Neural cell (in vitro differentiated cells): ENCODE measurements around the gene UBE2E3.

Experiments used
- CTCF ChIP-seq: fragments of 450-650 bp; IDR thresholded peaks from 2 replicates; pipeline ENCODE4 v1.5.1; 2014; ENCODE audit warnings: antibody characterized with exemption, mild to moderate bottlenecking, moderate library complexity; ENCODE audit not compliant: poor library complexity, severe bottlenecking
- EZH2 ChIP-seq: fragments of 200-600, 300-800 bp; shearing (Covaris generic), sonication (generic); IDR thresholded peaks from 2 replicates; pipeline ENCODE4 v1.6.1; 2014; ENCODE audit warnings: antibody characterized with exemption, low read length, borderline replicate concordance, mild to moderate bottlenecking; ENCODE audit not compliant: insufficient read depth, poor library complexity, severe bottlenecking
- MXI1 ChIP-seq: fragments of 450-650 bp; conservative IDR thresholded peaks from 2 replicates; pipeline ENCODE4 v1.6.1; 2014; ENCODE audit warnings: antibody characterized with exemption, mild to moderate bottlenecking; ENCODE audit not compliant: poor library complexity, severe bottlenecking
- POLR2AphosphoS5 ChIP-seq: IDR thresholded peaks from 2 replicates; pipeline ENCODE4 v1.6.1; 2012
- RAD21 ChIP-seq: fragments of 450-650 bp; conservative IDR thresholded peaks from 2 replicates; pipeline ENCODE4 v1.6.1; 2014; ENCODE audit warnings: antibody characterized with exemption, mild to moderate bottlenecking, moderate library complexity
- TAF1 ChIP-seq: IDR thresholded peaks from 2 replicates; pipeline ENCODE4 v1.6.1; 2012; ENCODE audit warnings: low read depth
- TF ChIP-seq, protein P1 (sequence below): IDR thresholded peaks from 2 replicates; pipeline ENCODE4 v1.6.1; 2012; ENCODE audit warnings: borderline replicate concordance

DNA sequence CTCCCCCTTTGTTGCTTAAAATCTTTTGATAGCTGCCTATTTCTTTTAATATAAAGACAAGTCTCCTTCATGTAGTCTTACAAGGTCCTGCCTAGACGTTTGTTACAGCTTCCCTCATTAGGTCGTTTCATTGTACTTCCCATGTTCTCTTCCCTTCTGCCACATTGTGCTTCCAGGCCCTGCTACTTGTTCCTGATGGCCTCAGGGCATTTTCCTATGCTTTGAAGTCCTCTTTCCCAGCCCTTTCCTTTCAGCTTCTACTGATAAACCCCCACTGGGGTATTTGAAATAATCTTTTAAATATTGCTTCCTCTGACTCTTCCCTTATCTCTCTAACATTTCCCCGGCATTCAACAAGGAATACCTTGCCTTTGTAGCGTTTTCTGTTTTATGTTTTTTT is 67.4 kb downstream of the UBE2E3 start:
- TF ChIP-seq CTCF (no peak), POLR2AphosphoS5 (no peak), TAF1 (no peak), MXI1 (no peak), EZH2 (no peak), RAD21 (no peak)
- TF ChIP-seq, protein P1, sequence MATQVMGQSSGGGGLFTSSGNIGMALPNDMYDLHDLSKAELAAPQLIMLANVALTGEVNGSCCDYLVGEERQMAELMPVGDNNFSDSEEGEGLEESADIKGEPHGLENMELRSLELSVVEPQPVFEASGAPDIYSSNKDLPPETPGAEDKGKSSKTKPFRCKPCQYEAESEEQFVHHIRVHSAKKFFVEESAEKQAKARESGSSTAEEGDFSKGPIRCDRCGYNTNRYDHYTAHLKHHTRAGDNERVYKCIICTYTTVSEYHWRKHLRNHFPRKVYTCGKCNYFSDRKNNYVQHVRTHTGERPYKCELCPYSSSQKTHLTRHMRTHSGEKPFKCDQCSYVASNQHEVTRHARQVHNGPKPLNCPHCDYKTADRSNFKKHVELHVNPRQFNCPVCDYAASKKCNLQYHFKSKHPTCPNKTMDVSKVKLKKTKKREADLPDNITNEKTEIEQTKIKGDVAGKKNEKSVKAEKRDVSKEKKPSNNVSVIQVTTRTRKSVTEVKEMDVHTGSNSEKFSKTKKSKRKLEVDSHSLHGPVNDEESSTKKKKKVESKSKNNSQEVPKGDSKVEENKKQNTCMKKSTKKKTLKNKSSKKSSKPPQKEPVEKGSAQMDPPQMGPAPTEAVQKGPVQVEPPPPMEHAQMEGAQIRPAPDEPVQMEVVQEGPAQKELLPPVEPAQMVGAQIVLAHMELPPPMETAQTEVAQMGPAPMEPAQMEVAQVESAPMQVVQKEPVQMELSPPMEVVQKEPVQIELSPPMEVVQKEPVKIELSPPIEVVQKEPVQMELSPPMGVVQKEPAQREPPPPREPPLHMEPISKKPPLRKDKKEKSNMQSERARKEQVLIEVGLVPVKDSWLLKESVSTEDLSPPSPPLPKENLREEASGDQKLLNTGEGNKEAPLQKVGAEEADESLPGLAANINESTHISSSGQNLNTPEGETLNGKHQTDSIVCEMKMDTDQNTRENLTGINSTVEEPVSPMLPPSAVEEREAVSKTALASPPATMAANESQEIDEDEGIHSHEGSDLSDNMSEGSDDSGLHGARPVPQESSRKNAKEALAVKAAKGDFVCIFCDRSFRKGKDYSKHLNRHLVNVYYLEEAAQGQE = no peak
